AG09309 (cell line): ENCODE results near the gene RCC2.
"Not testable (repeated sequence)": the region's sequence is repeated elsewhere in the genome, so short reads cannot be mapped to it uniquely, and the experiment has no call there.

Experiments
- DNase-seq: peaks from one replicate; pipeline ENCODE4 v3.0.0-alpha.2; 2010; ENCODE audit warnings: low read depth
- H3K4me3 ChIP-seq: 2 replicates; pipeline ENCODE4 v1.5.1; 2011; ENCODE audit warnings: mild to moderate bottlenecking, low read depth, low read length, moderate library complexity; ENCODE audit not compliant: control insufficient read depth
- CTCF ChIP-seq: IDR thresholded peaks from 2 replicates; pipeline ENCODE4 v1.5.1; 2011; ENCODE audit warnings: mild to moderate bottlenecking, low read depth, low read length, inconsistent platforms; ENCODE audit not compliant: insufficient read depth, control insufficient read depth; ENCODE audit errors: missing control alignments

RCC2 gene

GRCh38 chr1:17419626-17420328 is 19.7 kb downstream of the RCC2 start:
- no peak overlapping the region for H3K4me3 ChIP-seq
- no peak for DNase-seq
- TF ChIP-seq CTCF: peak; percentile 85

- no peak for TF ChIP-seq CTCF
- no peak for DNase-seq
- H3K4me3 ChIP-seq: no peak overlapping the region
Measured at GRCh38 chr1:17416389-17416788, 23.1 kb downstream of the RCC2 start.

- no peak for TF ChIP-seq CTCF
- DNase-seq: no peak
- H3K4me3 ChIP-seq: no peak overlapping the region
Measured at GRCh38 chr1:17414022-17414421, 25.5 kb downstream of the RCC2 start.

GRCh38 chr1:17412093-17412870 is 27.2 kb downstream of the RCC2 start:
- H3K4me3 ChIP-seq: no peak overlapping the region
- no peak for DNase-seq
- TF ChIP-seq CTCF: no peak

GRCh38 chr1:17409391-17409811 is 30.1 kb downstream of the RCC2 start:
- no peak overlapping the region for H3K4me3 ChIP-seq
- no peak for DNase-seq
- no peak for TF ChIP-seq CTCF

GRCh38 chr1:17407786-17408514 is 31.5 kb downstream of the RCC2 start:
- not testable (repeated sequence) for H3K4me3 ChIP-seq, DNase-seq

GRCh38 chr1:17406760-17407475 is 32.6 kb downstream of the RCC2 start:
- not testable (repeated sequence) for H3K4me3 ChIP-seq, DNase-seq
